H9 (cell line): ENCODE data around the gene NDUFB1. TPM values are rescaled to one million over a fixed set of nuclear protein-coding genes. Genes with fewer than 3 reads are reported as not detected.

ENCODE experiments used
- DNase-seq: peaks from one replicate; pipeline ENCODE4 v3.0.0-alpha.2; 2017
- H2AFZ ChIP-seq: one replicate; pipeline ENCODE4 v1.6.1; 2013; ENCODE audit warnings: mild to moderate bottlenecking, low read length, control low read depth, moderate library complexity
- H2AK5ac ChIP-seq: 2 replicates; pipeline ENCODE4 v1.6.1; 2013; ENCODE audit warnings: low read length, control low read depth, mixed read lengths; ENCODE audit not compliant: insufficient read length
- H2BK120ac ChIP-seq: one replicate; pipeline ENCODE4 v1.6.1; 2013; ENCODE audit warnings: low read depth, mild to moderate bottlenecking, low read length, control low read depth, inconsistent platforms; ENCODE audit not compliant: poor library complexity, severe bottlenecking
- H2BK12ac ChIP-seq: 2 replicates; pipeline ENCODE4 v1.6.1; 2013; ENCODE audit warnings: low read length, control low read depth, mixed read lengths, low read depth; ENCODE audit not compliant: insufficient read length
- H2BK15ac ChIP-seq: 2 replicates; pipeline ENCODE4 v1.6.1; 2013; ENCODE audit warnings: low read depth, low read length, control low read depth
- H2BK20ac ChIP-seq: one replicate; pipeline ENCODE4 v1.6.1; 2013; ENCODE audit warnings: low read depth, mild to moderate bottlenecking, low read length, control low read depth, inconsistent platforms; ENCODE audit not compliant: poor library complexity, severe bottlenecking
- H2BK5ac ChIP-seq: 2 replicates; pipeline ENCODE4 v1.6.1; 2013; ENCODE audit warnings: low read length, control low read depth, mixed read lengths; ENCODE audit not compliant: insufficient read length
- H3K14ac ChIP-seq: 2 replicates; pipeline ENCODE4 v1.6.1; 2013; ENCODE audit warnings: low read length, control low read depth; ENCODE audit not compliant: insufficient read depth
- H3K18ac ChIP-seq: 2 replicates; pipeline ENCODE4 v1.6.1; 2013; ENCODE audit warnings: low read depth, mild to moderate bottlenecking, mixed read lengths, low read length, control low read depth; ENCODE audit not compliant: insufficient read length
- H3K23ac ChIP-seq: 2 replicates; pipeline ENCODE4 v1.6.1; 2013; ENCODE audit warnings: low read length, control low read depth, mixed read lengths, low read depth; ENCODE audit not compliant: insufficient read length
- H3K23me2 ChIP-seq: 2 replicates; pipeline ENCODE4 v1.6.1; 2013; ENCODE audit warnings: low read depth, mild to moderate bottlenecking, mixed read lengths, low read length, control low read depth; ENCODE audit not compliant: insufficient read length, poor library complexity, severe bottlenecking
- H3K27ac ChIP-seq: 2 replicates; pipeline ENCODE4 v1.5.1; 2013; ENCODE audit warnings: low read length, control low read depth, mixed read lengths, low read depth; ENCODE audit not compliant: insufficient read length
- H3K27me3 ChIP-seq: 2 replicates; pipeline ENCODE4 v1.6.1; 2013; ENCODE audit warnings: low read length, control low read depth, inconsistent platforms; ENCODE audit not compliant: insufficient read depth
- H3K4ac ChIP-seq: 2 replicates; pipeline ENCODE4 v1.6.1; 2013; ENCODE audit warnings: low read depth, mild to moderate bottlenecking, control low read depth, inconsistent platforms, low read length, moderate library complexity
- H3K4me1 ChIP-seq: 2 replicates; pipeline ENCODE4 v1.6.1; 2013; ENCODE audit warnings: low read length, control low read depth, inconsistent platforms; ENCODE audit not compliant: insufficient read depth
- H3K4me2 ChIP-seq: 2 replicates; pipeline ENCODE4 v1.6.1; 2013; ENCODE audit warnings: low read length, control low read depth, mixed read lengths; ENCODE audit not compliant: insufficient read length, insufficient read depth
- H3K56ac ChIP-seq: 2 replicates; pipeline ENCODE4 v1.6.1; 2013; ENCODE audit warnings: low read depth, mild to moderate bottlenecking, mixed read lengths, low read length, control low read depth; ENCODE audit not compliant: insufficient read length
- H3K79me1 ChIP-seq: 2 replicates; pipeline ENCODE4 v1.6.1; 2013; ENCODE audit warnings: low read depth, mild to moderate bottlenecking, moderate library complexity, low read length, control low read depth, inconsistent platforms; ENCODE audit not compliant: insufficient read depth, poor library complexity, severe bottlenecking
- H3K79me2 ChIP-seq: 2 replicates; pipeline ENCODE4 v1.6.1; 2013; ENCODE audit warnings: low read length, control low read depth, inconsistent platforms; ENCODE audit not compliant: insufficient read depth
- H3K9ac ChIP-seq: 2 replicates; pipeline ENCODE4 v1.6.1; 2013; ENCODE audit warnings: low read length, control low read depth, mixed read lengths; ENCODE audit not compliant: insufficient read length; ENCODE audit errors: extremely low read depth
- H3K9me3 ChIP-seq: one replicate; pipeline ENCODE4 v1.6.1; 2013; ENCODE audit warnings: low read depth, low read length, inconsistent platforms; ENCODE audit not compliant: control insufficient read depth
- H3T11ph ChIP-seq: one replicate; pipeline ENCODE4 v1.6.1; 2013; ENCODE audit warnings: mild to moderate bottlenecking, low read length, control low read depth, inconsistent platforms
- H4K20me1 ChIP-seq: one replicate; pipeline ENCODE4 v1.6.1; 2013; ENCODE audit not compliant: control insufficient read depth, insufficient read length, insufficient read depth
- H4K5ac ChIP-seq: 2 replicates; pipeline ENCODE4 v1.6.1; 2013; ENCODE audit warnings: low read depth, mild to moderate bottlenecking, mixed read lengths, low read length, control low read depth; ENCODE audit not compliant: insufficient read length
- H4K8ac ChIP-seq: replicated peaks from 2 replicates; pipeline ENCODE4 v1.6.1; 2013; ENCODE audit warnings: low read length, control low read depth, mixed read lengths, low read depth; ENCODE audit not compliant: insufficient read length
- H4K91ac ChIP-seq: 2 replicates; pipeline ENCODE4 v1.6.1; 2013; ENCODE audit warnings: low read depth, mild to moderate bottlenecking, moderate library complexity, mixed read lengths, low read length, control low read depth; ENCODE audit not compliant: insufficient read length
- H3K27ac Mint-ChIP-seq, 3 experiments: 2 replicates in 2 of 3; 3 replicates in 1 of 3; pipeline ENCODE4 v1.8.0; 2020 to 2021; ENCODE audit warnings: mixed read lengths in 3 of 3, mild to moderate bottlenecking in 1 of 3, moderate library complexity in 1 of 3
- H3K27me3 Mint-ChIP-seq: 2 replicates; pipeline ENCODE4 v1.8.0; 2021; ENCODE audit warnings: low read depth, mild to moderate bottlenecking, moderate library complexity, mixed read lengths
- H3K36me3 Mint-ChIP-seq, 3 experiments: 2 replicates in 2 of 3; 3 replicates in 1 of 3; pipeline ENCODE4 v1.8.0; 2020 to 2021; ENCODE audit warnings: low read depth in 3 of 3, mixed read lengths in 3 of 3; ENCODE audit not compliant: insufficient read depth in 1 of 3
- H3K4me1 Mint-ChIP-seq, 2 experiments: 2 replicates each; pipeline ENCODE4 v1.8.0; 2020; ENCODE audit warnings: mixed read lengths in 2 of 2
- H3K4me3 Mint-ChIP-seq, 2 experiments: 2 replicates in 1 of 2; 3 replicates in 1 of 2; pipeline ENCODE4 v1.8.0; 2020 to 2021; ENCODE audit warnings: mild to moderate bottlenecking in 2 of 2, mixed read lengths in 2 of 2, moderate library complexity in 1 of 2
- H3K9me3 Mint-ChIP-seq, 2 experiments: 2 replicates in 1 of 2; 3 replicates in 1 of 2; pipeline ENCODE4 v1.8.0; 2020; ENCODE audit warnings: mild to moderate bottlenecking in 2 of 2, mixed read lengths in 2 of 2, moderate library complexity in 1 of 2
- WGBS: extraction: QIAGEN DNeasy Blood & Tissue Kit; methylation state at CpG from one replicate; pipeline ENCODE4 v1.1.7; 2013; ENCODE audit warnings: missing lambda C conversion rate, low lambda C conversion rate, mixed read lengths; ENCODE audit not compliant: insufficient read length; ENCODE audit errors: extremely low coverage; 5-methylcytosine and 5-hydroxymethylcytosine counted together
- total RNA-seq: library from RNA; stranded (reverse); gene quantifications from 2 replicates; pipeline ENCODE4 v1.2.1, GENCODE V29; 2021
- TF ChIP-seq, protein P1 (sequence below): fragments of 200-600 bp; sonication (generic); conservative IDR thresholded peaks from 3 replicates; pipeline ENCODE4 v1.8.0; 2021; ENCODE audit warnings: antibody characterized with exemption, mild to moderate bottlenecking

The NDUFB1 gene
- total RNA-seq, 1 experiment from 2014 or later = 153 TPM

DNA sequence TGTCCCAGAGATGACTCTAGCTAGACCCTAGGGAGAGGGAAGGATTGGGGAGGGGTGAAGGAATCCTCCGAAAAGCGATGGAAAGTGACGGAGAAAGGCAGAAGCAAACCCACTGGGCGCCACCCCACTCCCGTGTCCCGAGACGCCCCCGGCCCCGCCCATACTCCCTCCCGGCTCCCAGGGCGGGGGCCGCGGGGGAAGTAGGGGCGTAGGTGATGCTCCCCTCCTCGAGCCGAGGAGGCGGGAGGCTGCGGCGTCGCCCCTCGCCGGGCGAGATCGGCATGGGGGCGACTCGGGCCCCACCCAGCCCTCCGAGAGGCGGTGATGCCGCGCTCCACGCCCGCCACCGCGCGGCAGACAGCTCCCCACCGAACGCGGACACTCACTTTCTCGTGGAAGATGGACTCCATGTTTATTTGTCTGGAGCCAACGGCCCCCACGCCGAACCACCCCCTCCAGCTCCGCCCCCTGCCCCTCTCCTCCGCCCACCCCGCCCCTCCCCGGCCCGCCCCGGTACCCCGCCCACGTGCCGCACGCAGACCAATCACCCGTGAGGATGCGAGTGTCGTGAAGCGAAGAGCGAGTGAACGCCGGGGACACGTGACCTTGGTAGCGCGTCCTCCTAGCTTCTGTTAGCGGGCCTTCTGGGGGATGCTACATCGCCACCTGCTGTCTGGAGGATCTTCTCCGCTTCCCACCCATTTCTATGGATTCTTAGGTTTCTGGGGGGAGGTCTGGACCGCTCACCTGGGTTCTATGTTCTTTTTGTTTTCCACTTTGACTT is 15.2 kb downstream of the NDUFB1 start, which contains the start of gene ATXN3:
TSS of gene ATXN3 (minus strand) at position 440 of the 784 bp plus-strand sequence. CDS start at position 410, 30 bp downstream.
- Histone ChIP-seq H3K18ac (no peak within 1 kb of the TSS), H4K91ac (no peak within 1 kb of the TSS), H3K27me3 (no peaks in the 10 kb centered on the region), H2BK20ac (no peak within 1 kb of the TSS), H3K4me2 (peak within 1 kb of the TSS; percentile 89), H2AFZ (no peak within 1 kb of the TSS), H3K9me3 (no peaks in the 10 kb centered on the region), H3T11ph (no peak within 1 kb of the TSS), H3K56ac (no peak within 1 kb of the TSS), H3K9ac (peak within 1 kb of the TSS; percentile 67), H3K4me1 (peaks cover 2% of the 10 kb centered on the region), H3K23ac (no peak within 1 kb of the TSS), H3K79me1 (peaks cover 8% of the 10 kb centered on the region), H3K79me2 (peaks cover 22% of the 10 kb centered on the region; the same call in 1 of the 2 replicates), H4K20me1 (no peaks in the 10 kb centered on the region), H3K14ac (no peak within 1 kb of the TSS), H2BK12ac (no peak within 1 kb of the TSS), H4K8ac (no peak within 1 kb of the TSS), H3K4ac (no peak within 1 kb of the TSS), H3K27ac (no peak within 1 kb of the TSS), H2BK5ac (no peak within 1 kb of the TSS), H2AK5ac (no peak within 1 kb of the TSS), H3K23me2 (no peaks in the 10 kb centered on the region), H4K5ac (no peak within 1 kb of the TSS), H2BK120ac (no peak within 1 kb of the TSS), H2BK15ac (no peak within 1 kb of the TSS)
- peak within 1 kb of the TSS; percentile 95 to 100 for H3K4me3 Mint-ChIP-seq
- WGBS = no CpG with 5 or more reads among the region's 66 CpGs
- no peaks in the 10 kb centered on the region for H3K36me3 Mint-ChIP-seq
- peaks cover 28 to 30% of the 10 kb centered on the region in 2 experiments for H3K4me1 Mint-ChIP-seq
- no peaks in the 10 kb centered on the region for H3K9me3 Mint-ChIP-seq
- peak within 1 kb of the TSS; percentile 70 to 97 (median 95) for H3K27ac Mint-ChIP-seq
- H3K27me3 Mint-ChIP-seq = no peaks in the 10 kb centered on the region
- peak; percentile 98 for DNase-seq
- TF ChIP-seq, protein P1, sequence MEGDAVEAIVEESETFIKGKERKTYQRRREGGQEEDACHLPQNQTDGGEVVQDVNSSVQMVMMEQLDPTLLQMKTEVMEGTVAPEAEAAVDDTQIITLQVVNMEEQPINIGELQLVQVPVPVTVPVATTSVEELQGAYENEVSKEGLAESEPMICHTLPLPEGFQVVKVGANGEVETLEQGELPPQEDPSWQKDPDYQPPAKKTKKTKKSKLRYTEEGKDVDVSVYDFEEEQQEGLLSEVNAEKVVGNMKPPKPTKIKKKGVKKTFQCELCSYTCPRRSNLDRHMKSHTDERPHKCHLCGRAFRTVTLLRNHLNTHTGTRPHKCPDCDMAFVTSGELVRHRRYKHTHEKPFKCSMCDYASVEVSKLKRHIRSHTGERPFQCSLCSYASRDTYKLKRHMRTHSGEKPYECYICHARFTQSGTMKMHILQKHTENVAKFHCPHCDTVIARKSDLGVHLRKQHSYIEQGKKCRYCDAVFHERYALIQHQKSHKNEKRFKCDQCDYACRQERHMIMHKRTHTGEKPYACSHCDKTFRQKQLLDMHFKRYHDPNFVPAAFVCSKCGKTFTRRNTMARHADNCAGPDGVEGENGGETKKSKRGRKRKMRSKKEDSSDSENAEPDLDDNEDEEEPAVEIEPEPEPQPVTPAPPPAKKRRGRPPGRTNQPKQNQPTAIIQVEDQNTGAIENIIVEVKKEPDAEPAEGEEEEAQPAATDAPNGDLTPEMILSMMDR = peak; percentile 77
